H9 (cell line): ENCODE results near the gene DCAF10. TPM values are rescaled to one million over a fixed set of nuclear protein-coding genes. Genes with fewer than 3 reads are reported as not detected.

Source experiments
- DNase-seq: peaks from one replicate; pipeline ENCODE4 v3.0.0-alpha.2; 2017
- H2AFZ ChIP-seq: one replicate; pipeline ENCODE4 v1.6.1; 2013; ENCODE audit warnings: mild to moderate bottlenecking, low read length, control low read depth, moderate library complexity
- H2AK5ac ChIP-seq: 2 replicates; pipeline ENCODE4 v1.6.1; 2013; ENCODE audit warnings: low read length, control low read depth, mixed read lengths; ENCODE audit not compliant: insufficient read length
- H2BK120ac ChIP-seq: one replicate; pipeline ENCODE4 v1.6.1; 2013; ENCODE audit warnings: low read depth, mild to moderate bottlenecking, low read length, control low read depth, inconsistent platforms; ENCODE audit not compliant: poor library complexity, severe bottlenecking
- H2BK12ac ChIP-seq: 2 replicates; pipeline ENCODE4 v1.6.1; 2013; ENCODE audit warnings: low read length, control low read depth, mixed read lengths, low read depth; ENCODE audit not compliant: insufficient read length
- H2BK15ac ChIP-seq: 2 replicates; pipeline ENCODE4 v1.6.1; 2013; ENCODE audit warnings: low read depth, low read length, control low read depth
- H2BK20ac ChIP-seq: one replicate; pipeline ENCODE4 v1.6.1; 2013; ENCODE audit warnings: low read depth, mild to moderate bottlenecking, low read length, control low read depth, inconsistent platforms; ENCODE audit not compliant: poor library complexity, severe bottlenecking
- H2BK5ac ChIP-seq: 2 replicates; pipeline ENCODE4 v1.6.1; 2013; ENCODE audit warnings: low read length, control low read depth, mixed read lengths; ENCODE audit not compliant: insufficient read length
- H3K14ac ChIP-seq: 2 replicates; pipeline ENCODE4 v1.6.1; 2013; ENCODE audit warnings: low read length, control low read depth; ENCODE audit not compliant: insufficient read depth
- H3K18ac ChIP-seq: 2 replicates; pipeline ENCODE4 v1.6.1; 2013; ENCODE audit warnings: low read depth, mild to moderate bottlenecking, mixed read lengths, low read length, control low read depth; ENCODE audit not compliant: insufficient read length
- H3K23ac ChIP-seq: 2 replicates; pipeline ENCODE4 v1.6.1; 2013; ENCODE audit warnings: low read length, control low read depth, mixed read lengths, low read depth; ENCODE audit not compliant: insufficient read length
- H3K23me2 ChIP-seq: 2 replicates; pipeline ENCODE4 v1.6.1; 2013; ENCODE audit warnings: low read depth, mild to moderate bottlenecking, mixed read lengths, low read length, control low read depth; ENCODE audit not compliant: insufficient read length, poor library complexity, severe bottlenecking
- H3K27ac ChIP-seq: 2 replicates; pipeline ENCODE4 v1.5.1; 2013; ENCODE audit warnings: low read length, control low read depth, mixed read lengths, low read depth; ENCODE audit not compliant: insufficient read length
- H3K27me3 ChIP-seq: 2 replicates; pipeline ENCODE4 v1.6.1; 2013; ENCODE audit warnings: low read length, control low read depth, inconsistent platforms; ENCODE audit not compliant: insufficient read depth
- H3K4ac ChIP-seq: 2 replicates; pipeline ENCODE4 v1.6.1; 2013; ENCODE audit warnings: low read depth, mild to moderate bottlenecking, control low read depth, inconsistent platforms, low read length, moderate library complexity
- H3K4me1 ChIP-seq: 2 replicates; pipeline ENCODE4 v1.6.1; 2013; ENCODE audit warnings: low read length, control low read depth, inconsistent platforms; ENCODE audit not compliant: insufficient read depth
- H3K4me2 ChIP-seq: 2 replicates; pipeline ENCODE4 v1.6.1; 2013; ENCODE audit warnings: low read length, control low read depth, mixed read lengths; ENCODE audit not compliant: insufficient read length, insufficient read depth
- H3K56ac ChIP-seq: 2 replicates; pipeline ENCODE4 v1.6.1; 2013; ENCODE audit warnings: low read depth, mild to moderate bottlenecking, mixed read lengths, low read length, control low read depth; ENCODE audit not compliant: insufficient read length
- H3K79me1 ChIP-seq: 2 replicates; pipeline ENCODE4 v1.6.1; 2013; ENCODE audit warnings: low read depth, mild to moderate bottlenecking, moderate library complexity, low read length, control low read depth, inconsistent platforms; ENCODE audit not compliant: insufficient read depth, poor library complexity, severe bottlenecking
- H3K79me2 ChIP-seq: 2 replicates; pipeline ENCODE4 v1.6.1; 2013; ENCODE audit warnings: low read length, control low read depth, inconsistent platforms; ENCODE audit not compliant: insufficient read depth
- H3K9ac ChIP-seq: 2 replicates; pipeline ENCODE4 v1.6.1; 2013; ENCODE audit warnings: low read length, control low read depth, mixed read lengths; ENCODE audit not compliant: insufficient read length; ENCODE audit errors: extremely low read depth
- H3K9me3 ChIP-seq: one replicate; pipeline ENCODE4 v1.6.1; 2013; ENCODE audit warnings: low read depth, low read length, inconsistent platforms; ENCODE audit not compliant: control insufficient read depth
- H3T11ph ChIP-seq: one replicate; pipeline ENCODE4 v1.6.1; 2013; ENCODE audit warnings: mild to moderate bottlenecking, low read length, control low read depth, inconsistent platforms
- H4K20me1 ChIP-seq: one replicate; pipeline ENCODE4 v1.6.1; 2013; ENCODE audit not compliant: control insufficient read depth, insufficient read length, insufficient read depth
- H4K5ac ChIP-seq: 2 replicates; pipeline ENCODE4 v1.6.1; 2013; ENCODE audit warnings: low read depth, mild to moderate bottlenecking, mixed read lengths, low read length, control low read depth; ENCODE audit not compliant: insufficient read length
- H4K8ac ChIP-seq: replicated peaks from 2 replicates; pipeline ENCODE4 v1.6.1; 2013; ENCODE audit warnings: low read length, control low read depth, mixed read lengths, low read depth; ENCODE audit not compliant: insufficient read length
- H4K91ac ChIP-seq: 2 replicates; pipeline ENCODE4 v1.6.1; 2013; ENCODE audit warnings: low read depth, mild to moderate bottlenecking, moderate library complexity, mixed read lengths, low read length, control low read depth; ENCODE audit not compliant: insufficient read length
- H3K27ac Mint-ChIP-seq, 3 experiments: 2 replicates in 2 of 3; 3 replicates in 1 of 3; pipeline ENCODE4 v1.8.0; 2020 to 2021; ENCODE audit warnings: mixed read lengths in 3 of 3, mild to moderate bottlenecking in 1 of 3, moderate library complexity in 1 of 3
- H3K27me3 Mint-ChIP-seq: 2 replicates; pipeline ENCODE4 v1.8.0; 2021; ENCODE audit warnings: low read depth, mild to moderate bottlenecking, moderate library complexity, mixed read lengths
- H3K36me3 Mint-ChIP-seq, 3 experiments: 2 replicates in 2 of 3; 3 replicates in 1 of 3; pipeline ENCODE4 v1.8.0; 2020 to 2021; ENCODE audit warnings: low read depth in 3 of 3, mixed read lengths in 3 of 3; ENCODE audit not compliant: insufficient read depth in 1 of 3
- H3K4me1 Mint-ChIP-seq, 2 experiments: 2 replicates each; pipeline ENCODE4 v1.8.0; 2020; ENCODE audit warnings: mixed read lengths in 2 of 2
- H3K4me3 Mint-ChIP-seq, 2 experiments: 2 replicates in 1 of 2; 3 replicates in 1 of 2; pipeline ENCODE4 v1.8.0; 2020 to 2021; ENCODE audit warnings: mild to moderate bottlenecking in 2 of 2, mixed read lengths in 2 of 2, moderate library complexity in 1 of 2
- H3K9me3 Mint-ChIP-seq, 2 experiments: 2 replicates in 1 of 2; 3 replicates in 1 of 2; pipeline ENCODE4 v1.8.0; 2020; ENCODE audit warnings: mild to moderate bottlenecking in 2 of 2, mixed read lengths in 2 of 2, moderate library complexity in 1 of 2
- CTCF ChIP-seq: fragments of 200-600 bp; sonication (generic); conservative IDR thresholded peaks from 3 replicates; pipeline ENCODE4 v1.8.0; 2021; ENCODE audit warnings: antibody characterized with exemption, mild to moderate bottlenecking
- WGBS: extraction: QIAGEN DNeasy Blood & Tissue Kit; methylation state at CpG from one replicate; pipeline ENCODE4 v1.1.7; 2013; ENCODE audit warnings: missing lambda C conversion rate, low lambda C conversion rate, mixed read lengths; ENCODE audit not compliant: insufficient read length; ENCODE audit errors: extremely low coverage; 5-methylcytosine and 5-hydroxymethylcytosine counted together
- total RNA-seq: library from RNA; stranded (reverse); gene quantifications from 2 replicates; pipeline ENCODE4 v1.2.1, GENCODE V29; 2021

DCAF10 gene
- total RNA-seq, 1 experiment from 2014 or later, result 13.4 TPM

- H3K23me2 ChIP-seq, result no peaks in the 10 kb centered on the region
- no peak overlapping the region for H3K27ac ChIP-seq
- Mint-ChIP-seq H3K27me3 (no peaks in the 10 kb centered on the region), H3K9me3 (peaks cover 3 to 4% of the 10 kb centered on the region in 2 experiments; a peak in 2 of 5 replicates), H3K4me3 (no peak overlapping the region), H3K36me3 (peaks cover 3 to 16% (median 13%) of the 10 kb centered on the region in 3 experiments), H3K4me1 (no peaks in the 10 kb centered on the region), H3K27ac (no peak overlapping the region)
- no peak overlapping the region for H3K18ac ChIP-seq
- no peak overlapping the region for H3T11ph ChIP-seq
- no peak overlapping the region for H3K14ac ChIP-seq
- H3K4me2 ChIP-seq, result no peak overlapping the region
- H4K5ac ChIP-seq, result no peak overlapping the region
- H2AFZ ChIP-seq, result no peak overlapping the region
- no peaks in the 10 kb centered on the region for H3K79me2 ChIP-seq
- no peak for TF ChIP-seq CTCF
- H4K8ac ChIP-seq, result no peak overlapping the region
- no peak overlapping the region for H3K23ac ChIP-seq
- no peaks in the 10 kb centered on the region for H3K9me3 ChIP-seq
- H2BK5ac ChIP-seq, result no peak overlapping the region
- no peak overlapping the region for H2BK120ac ChIP-seq
- H4K20me1 ChIP-seq, result no peaks in the 10 kb centered on the region
- H2BK15ac ChIP-seq, result no peak overlapping the region
- H2BK20ac ChIP-seq, result no peak overlapping the region
- no peaks in the 10 kb centered on the region for H3K4me1 ChIP-seq
- no peak overlapping the region for H3K4ac ChIP-seq
- H3K79me1 ChIP-seq, result no peaks in the 10 kb centered on the region
- no CpG with 5 or more reads among the region's 3 CpGs for WGBS
- DNase-seq, result no peak
- H3K56ac ChIP-seq, result no peak overlapping the region
- H4K91ac ChIP-seq, result no peak overlapping the region
- H2BK12ac ChIP-seq, result no peak overlapping the region
- H2AK5ac ChIP-seq, result no peak overlapping the region
- H3K27me3 ChIP-seq, result no peaks in the 10 kb centered on the region
- H3K9ac ChIP-seq, result no peak overlapping the region
These were observed 30.6 kb upstream of the DCAF10 start for GRCh38 chr9:37769995-37770394.
